ENCODE measurements around the gene MIA. TPM values are rescaled to one million over a fixed set of nuclear protein-coding genes. Genes with fewer than 3 reads are reported as not detected.

Gene MIA
- total RNA-seq, 2 experiments from 2014 or later = not detected

DNA sequence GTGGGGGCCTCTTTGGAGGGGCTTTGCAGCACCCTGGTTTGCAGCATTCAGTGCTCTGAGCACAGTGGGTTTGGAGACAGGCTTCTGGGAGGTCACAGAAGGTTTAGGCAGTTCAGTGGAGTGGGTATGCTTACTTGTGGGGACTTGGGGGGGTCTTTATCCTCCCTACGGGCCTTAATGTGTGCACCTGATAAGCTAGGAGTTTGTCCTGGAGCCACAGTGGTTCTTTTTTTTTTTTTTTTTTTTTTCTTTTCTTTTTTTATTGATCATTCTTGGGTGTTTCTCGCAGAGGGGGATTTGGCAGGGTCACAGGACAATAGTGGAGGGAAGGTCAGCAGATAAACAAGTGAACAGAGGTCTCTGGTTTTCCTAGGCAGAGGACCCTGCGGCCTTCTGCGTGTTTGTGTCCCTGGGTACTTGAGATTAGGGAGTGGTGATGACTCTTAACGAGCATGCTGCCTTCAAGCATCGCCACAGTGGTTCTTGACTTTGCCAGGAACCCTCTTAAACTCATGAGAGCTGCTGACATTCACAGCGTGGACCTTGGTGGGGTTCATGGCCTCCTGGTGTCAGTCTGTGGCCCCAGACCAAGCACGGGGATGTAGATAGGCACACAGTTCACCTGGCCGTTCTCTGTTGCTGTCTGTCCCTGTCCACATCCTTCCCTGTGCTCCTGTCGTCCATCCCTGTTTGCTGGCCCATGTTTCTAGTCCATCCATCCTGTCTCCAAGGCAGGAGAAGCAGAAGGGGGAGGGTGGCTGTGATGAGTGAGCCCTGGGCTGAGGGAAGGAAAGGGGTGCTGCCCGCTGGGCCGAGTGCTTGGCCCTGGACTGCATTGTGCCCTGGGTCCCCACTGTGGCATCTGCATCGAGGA, 26.3 kb downstream of the MIA start:
- Mint-ChIP-seq H3K27ac (peak overlapping the region; percentile 99), H3K9me3 (no peaks in the 10 kb centered on the region), H3K27me3 (no peaks in the 10 kb centered on the region), H3K4me3 (peak overlapping the region; percentile 99), H3K4me1 (peaks cover 78% of the 10 kb centered on the region), H3K36me3 (peaks cover 41% of the 10 kb centered on the region)
- DNase-seq = no peak

- peak overlapping the region; percentile 99 for H3K4me3 Mint-ChIP-seq
- peak overlapping the region; percentile 99 for H3K27ac Mint-ChIP-seq
- peaks cover 79% of the 10 kb centered on the region for H3K4me1 Mint-ChIP-seq
- no peak for DNase-seq
- no peaks in the 10 kb centered on the region for H3K27me3 Mint-ChIP-seq
- peaks cover 43% of the 10 kb centered on the region for H3K36me3 Mint-ChIP-seq
- no peaks in the 10 kb centered on the region for H3K9me3 Mint-ChIP-seq
Observed at GRCh38 chr19:40802300-40803169, 27.2 kb downstream of the MIA start.

- Mint-ChIP-seq H3K36me3 (peaks cover 47% of the 10 kb centered on the region), H3K9me3 (no peaks in the 10 kb centered on the region)
Observed at GRCh38 chr19:40803170-40803856, 28.0 kb downstream of the MIA start.

GRCh38 chr19:40803857-40804782, 28.8 kb downstream of the MIA start:
- Mint-ChIP-seq H3K4me1 (peaks cover 74% of the 10 kb centered on the region), H3K9me3 (no peaks in the 10 kb centered on the region), H3K27ac (peak overlapping the region; percentile 99), H3K4me3 (peak overlapping the region; percentile 99), H3K27me3 (no peaks in the 10 kb centered on the region), H3K36me3 (peaks cover 47% of the 10 kb centered on the region)
- peak; percentile 72 for DNase-seq

More at GRCh38 chr19:40803170-40803856, 28.0 kb downstream of the MIA start:
- Mint-ChIP-seq H3K27ac (peak overlapping the region; percentile 99), H3K27me3 (no peaks in the 10 kb centered on the region), H3K4me3 (peak overlapping the region; percentile 99), H3K4me1 (peaks cover 77% of the 10 kb centered on the region)
- no peak for DNase-seq

- no peak for DNase-seq
- Mint-ChIP-seq H3K4me3 (peak overlapping the region; percentile 99), H3K27me3 (no peaks in the 10 kb centered on the region), H3K9me3 (no peaks in the 10 kb centered on the region), H3K27ac (peak overlapping the region; percentile 99), H3K36me3 (peaks cover 46% of the 10 kb centered on the region), H3K4me1 (peaks cover 74% of the 10 kb centered on the region)
Observed at GRCh38 chr19:40804783-40805242, 29.5 kb downstream of the MIA start.

- Mint-ChIP-seq H3K36me3 (peaks cover 44% of the 10 kb centered on the region), H3K4me1 (peaks cover 69% of the 10 kb centered on the region), H3K27me3 (no peaks in the 10 kb centered on the region), H3K9me3 (no peaks in the 10 kb centered on the region), H3K27ac (peak overlapping the region; percentile 99), H3K4me3 (peak overlapping the region; percentile 99)
- DNase-seq = no peak
Observed at GRCh38 chr19:40805258-40805868, 30.0 kb downstream of the MIA start.

GRCh38 chr19:40806423-40807146, 31.3 kb downstream of the MIA start:
- peak overlapping the region; percentile 98 for H3K27ac Mint-ChIP-seq
- H3K36me3 Mint-ChIP-seq = peaks cover 40% of the 10 kb centered on the region
- peaks cover 3% of the 10 kb centered on the region for H3K27me3 Mint-ChIP-seq
- peak; percentile 82 for DNase-seq
- peaks cover 67% of the 10 kb centered on the region for H3K4me1 Mint-ChIP-seq
- no peaks in the 10 kb centered on the region for H3K9me3 Mint-ChIP-seq
- peak overlapping the region; percentile 80 for H3K4me3 Mint-ChIP-seq

DNA sequence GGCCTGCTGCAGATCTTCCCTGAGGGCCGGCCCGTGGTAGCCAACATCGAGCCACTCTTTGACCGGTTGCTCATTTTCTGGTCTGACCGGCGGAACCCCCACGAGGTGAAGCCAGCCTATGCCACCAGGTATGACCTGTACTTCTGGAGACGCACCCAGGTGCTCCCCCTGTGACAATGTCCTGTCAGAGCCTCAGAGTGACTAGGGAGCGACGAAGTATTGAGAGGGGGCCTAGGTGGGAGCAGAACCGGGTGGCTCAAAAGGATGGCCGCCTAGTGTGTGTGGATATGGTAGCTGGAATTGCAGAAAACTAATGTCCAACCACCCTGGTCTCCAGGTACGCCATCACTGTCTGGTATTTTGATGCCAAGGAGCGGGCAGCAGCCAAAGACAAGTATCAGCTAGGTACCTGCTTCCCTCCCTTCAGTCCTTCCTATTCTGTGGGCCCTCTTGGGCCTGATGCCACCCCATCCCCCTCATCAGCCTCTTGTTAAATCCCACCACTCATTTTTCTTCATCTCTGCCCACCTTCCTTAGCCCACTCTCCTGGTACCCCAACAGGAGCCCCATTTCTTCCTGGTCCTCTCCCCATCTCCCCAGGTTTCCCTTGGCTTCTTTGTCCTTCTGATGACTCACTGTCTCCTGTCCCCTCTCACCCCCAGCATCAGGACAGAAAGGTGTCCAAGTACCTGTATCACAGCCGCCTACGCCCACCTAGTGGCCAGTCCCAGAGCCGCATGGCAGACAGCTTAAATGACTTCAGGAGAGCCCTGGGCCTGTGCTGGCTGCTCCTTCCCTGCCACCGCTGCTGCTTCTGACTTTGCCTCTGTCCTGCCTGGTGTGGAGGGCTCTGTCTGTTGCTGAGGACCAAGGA, 32.1 kb downstream of the MIA start:
- peaks cover 32% of the 10 kb centered on the region for H3K36me3 Mint-ChIP-seq
- H3K4me1 Mint-ChIP-seq = peaks cover 65% of the 10 kb centered on the region
- H3K27me3 Mint-ChIP-seq = peaks cover 4% of the 10 kb centered on the region
- H3K9me3 Mint-ChIP-seq = no peaks in the 10 kb centered on the region
- peak overlapping the region; percentile 98 for H3K27ac Mint-ChIP-seq
- no peak for DNase-seq
- H3K4me3 Mint-ChIP-seq = peak overlapping the region; percentile 80

GRCh38 chr19:40808021-40808325, 32.7 kb downstream of the MIA start:
- Mint-ChIP-seq H3K4me1 (peaks cover 60% of the 10 kb centered on the region), H3K27me3 (peaks cover 4% of the 10 kb centered on the region), H3K36me3 (peaks cover 26% of the 10 kb centered on the region), H3K27ac (peak overlapping the region; percentile 98), H3K9me3 (no peaks in the 10 kb centered on the region), H3K4me3 (no peak overlapping the region)
- DNase-seq = no peak

- Mint-ChIP-seq H3K4me3 (no peak overlapping the region), H3K9me3 (no peaks in the 10 kb centered on the region), H3K27me3 (peaks cover 4% of the 10 kb centered on the region), H3K4me1 (peaks cover 54% of the 10 kb centered on the region), H3K27ac (peak overlapping the region; percentile 98), H3K36me3 (peaks cover 21% of the 10 kb centered on the region)
- no peak for DNase-seq
Observed at GRCh38 chr19:40808497-40808896, 33.2 kb downstream of the MIA start.

GRCh38 chr19:40809358-40810086, 34.2 kb downstream of the MIA start:
- H3K27me3 Mint-ChIP-seq = peaks cover 4% of the 10 kb centered on the region
- no peak overlapping the region for H3K27ac Mint-ChIP-seq
- peaks cover 11% of the 10 kb centered on the region for H3K36me3 Mint-ChIP-seq
- DNase-seq = no peak
- peaks cover 44% of the 10 kb centered on the region for H3K4me1 Mint-ChIP-seq
- H3K4me3 Mint-ChIP-seq = no peak overlapping the region
- no peaks in the 10 kb centered on the region for H3K9me3 Mint-ChIP-seq

DNA sequence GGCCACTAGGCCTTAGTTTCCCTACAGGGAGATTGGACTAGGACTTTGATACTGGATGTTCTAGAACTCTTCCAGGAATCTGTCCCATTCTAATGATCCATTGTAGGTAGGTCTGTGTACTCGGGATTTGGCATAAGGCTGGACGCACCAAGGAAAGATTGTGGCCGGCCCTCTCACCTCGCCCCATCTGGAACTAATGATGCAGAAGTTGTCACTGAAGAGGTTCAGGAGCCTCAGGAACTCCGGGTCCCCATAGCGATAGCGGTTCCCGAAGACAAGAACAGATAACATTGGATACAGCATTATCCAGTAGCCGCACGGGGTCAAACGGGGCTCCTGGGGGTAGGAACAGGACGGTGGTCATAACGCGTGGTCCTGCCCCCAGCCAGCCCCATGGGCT, 34.8 kb downstream of the MIA start:
- Mint-ChIP-seq H3K27me3 (peaks cover 4% of the 10 kb centered on the region), H3K27ac (peak overlapping the region; percentile 17), H3K9me3 (no peaks in the 10 kb centered on the region), H3K4me3 (peak overlapping the region; percentile 43), H3K36me3 (peaks cover 10% of the 10 kb centered on the region), H3K4me1 (peaks cover 38% of the 10 kb centered on the region)
- no peak for DNase-seq
